Hepatocyte (in vitro differentiated cells): ENCODE results near the gene SLC2A10. TPM values are rescaled to one million over a fixed set of nuclear protein-coding genes. Genes with fewer than 3 reads are reported as not detected.

Experiments
- DNase-seq: peaks from one replicate; pipeline ENCODE4 v3.0.0-alpha.2; 2016; ENCODE audit warnings: low spot score
- H2AFZ ChIP-seq: fragments of 200-600 bp; sonication (generic); 2 replicates; pipeline ENCODE4 v1.6.0; 2016; ENCODE audit warnings: antibody characterized with exemption, mild to moderate bottlenecking
- H3K27ac ChIP-seq: fragments of 200-600 bp; sonication (generic); 2 replicates; pipeline ENCODE4 v1.5.1; 2016; ENCODE audit warnings: mild to moderate bottlenecking
- H3K27me3 ChIP-seq: fragments of 200-600 bp; sonication (generic); 2 replicates; pipeline ENCODE4 v1.6.1; 2016
- H3K36me3 ChIP-seq: fragments of 200-600 bp; sonication (generic); replicated peaks from 2 replicates; pipeline ENCODE4 v1.5.1; 2016; ENCODE audit warnings: low read depth; ENCODE audit not compliant: insufficient read depth
- H3K4me1 ChIP-seq: fragments of 200-600 bp; sonication (generic); 2 replicates; pipeline ENCODE4 v1.5.1; 2016; ENCODE audit warnings: mild to moderate bottlenecking, moderate library complexity; ENCODE audit not compliant: insufficient read depth
- H3K4me2 ChIP-seq: fragments of 200-600 bp; sonication (generic); 2 replicates; pipeline ENCODE4 v1.6.0; 2016
- H3K4me3 ChIP-seq: fragments of 200-600 bp; sonication (generic); 2 replicates; pipeline ENCODE4 v1.5.1; 2016; ENCODE audit warnings: mild to moderate bottlenecking
- H3K79me2 ChIP-seq: fragments of 200-600 bp; sonication (generic); 2 replicates; pipeline ENCODE4 v1.6.0; 2017; ENCODE audit warnings: mild to moderate bottlenecking
- H3K9me2 ChIP-seq: fragments of 200-600 bp; sonication (generic); replicated peaks from 2 replicates; pipeline ENCODE4 v1.6.0; 2017; ENCODE audit warnings: mild to moderate bottlenecking; ENCODE audit not compliant: insufficient read depth
- H3K9me3 ChIP-seq: fragments of 200-600 bp; sonication (generic); 2 replicates; pipeline ENCODE4 v1.5.1; 2016; ENCODE audit warnings: low read depth, mild to moderate bottlenecking
- H4K20me1 ChIP-seq: fragments of 200-600 bp; sonication (generic); 2 replicates; pipeline ENCODE4 v1.6.0; 2016; ENCODE audit warnings: mild to moderate bottlenecking; ENCODE audit not compliant: insufficient read depth, poor library complexity, severe bottlenecking
- CTCF ChIP-seq: fragments of 200-600 bp; sonication (generic); IDR thresholded peaks from 2 replicates; pipeline ENCODE4 v1.5.1; 2016; ENCODE audit warnings: antibody characterized with exemption, mild to moderate bottlenecking; ENCODE audit not compliant: poor library complexity
- EZH2 ChIP-seq: fragments of 200-600 bp; sonication (generic); IDR thresholded peaks from 2 replicates; pipeline ENCODE4 v1.6.1; 2016; ENCODE audit warnings: antibody characterized with exemption, mild to moderate bottlenecking, borderline replicate concordance
- EZH2phosphoT487 ChIP-seq: fragments of 200-600 bp; sonication (generic); IDR thresholded peaks from one replicate; pipeline ENCODE4 v1.6.1; 2018; ENCODE audit warnings: antibody characterized with exemption, mild to moderate bottlenecking, low read depth, moderate library complexity; ENCODE audit not compliant: unreplicated experiment, severe bottlenecking
- WGBS: methylation state at CpG from one replicate; pipeline ENCODE4 v1.1.6; 2016; ENCODE audit warnings: low lambda C conversion rate; ENCODE audit errors: missing lambda C conversion rate; 5-methylcytosine and 5-hydroxymethylcytosine counted together
- polyA plus RNA-seq: library from polyadenylated mRNA; unstranded; fragments of >200 nt; fragmentation: Nextera tagmentation; extraction: Ambion mirVana; gene quantifications from 2 replicates; pipeline ENCODE4 v1.2.1, GENCODE V29; 2016
- total RNA-seq: library from RNA; depleted of rRNA; stranded (reverse); fragments of >200 nt; gene quantifications from 2 replicates; pipeline ENCODE4 v1.2.3, GENCODE V29; 2014

Gene SLC2A10
- total and polyA plus RNA-seq, 2 experiments from 2014 or later = 23.4 to 37.2 TPM

- WGBS = 90% methylated on average over 11 of the region's 11 CpGs
- H3K27me3 ChIP-seq = no peaks in the 10 kb centered on the region
- TF ChIP-seq EZH2phosphoT487 = no peak
- TF ChIP-seq EZH2 = no peak
- no peak for TF ChIP-seq CTCF
Observed at GRCh38 chr20:46755483-46756413, 46.3 kb downstream of the SLC2A10 start.

GRCh38 chr20:46756419-46756818, 47.0 kb downstream of the SLC2A10 start:
- TF ChIP-seq EZH2phosphoT487 = no peak
- no peak for TF ChIP-seq EZH2
- no peak for TF ChIP-seq CTCF
- no peak overlapping the region for H3K27ac ChIP-seq
- H3K79me2 ChIP-seq = no peaks in the 10 kb centered on the region
- WGBS = 94% methylated on average over 3 of the region's 3 CpGs
- no peak overlapping the region for H3K4me2 ChIP-seq
- H3K9me3 ChIP-seq = no peaks in the 10 kb centered on the region
- H3K4me3 ChIP-seq = no peak overlapping the region
- H3K9me2 ChIP-seq = no peaks in the 10 kb centered on the region
- H3K27me3 ChIP-seq = no peaks in the 10 kb centered on the region
- H2AFZ ChIP-seq = no peak overlapping the region
- H4K20me1 ChIP-seq = no peaks in the 10 kb centered on the region
- H3K36me3 ChIP-seq = no peaks in the 10 kb centered on the region
- DNase-seq = no peak
- H3K4me1 ChIP-seq = peaks cover 3% of the 10 kb centered on the region

More at GRCh38 chr20:46755483-46756413, 46.3 kb downstream of the SLC2A10 start:
- no peak for DNase-seq
- no peak overlapping the region for H2AFZ ChIP-seq
- H3K36me3 ChIP-seq = no peaks in the 10 kb centered on the region
- H3K9me2 ChIP-seq = no peaks in the 10 kb centered on the region
- no peak overlapping the region for H3K4me2 ChIP-seq
- H3K9me3 ChIP-seq = no peaks in the 10 kb centered on the region
- no peak overlapping the region for H3K4me3 ChIP-seq
- H3K4me1 ChIP-seq = peaks cover 3% of the 10 kb centered on the region
- H4K20me1 ChIP-seq = no peaks in the 10 kb centered on the region
- H3K27ac ChIP-seq = no peak overlapping the region
- H3K79me2 ChIP-seq = no peaks in the 10 kb centered on the region

- Histone ChIP-seq H4K20me1 (no peaks in the 10 kb centered on the region), H2AFZ (no peak overlapping the region), H3K27me3 (no peaks in the 10 kb centered on the region), H3K4me1 (peaks cover 3% of the 10 kb centered on the region), H3K9me2 (no peaks in the 10 kb centered on the region), H3K36me3 (no peaks in the 10 kb centered on the region), H3K9me3 (no peaks in the 10 kb centered on the region), H3K27ac (no peak overlapping the region), H3K4me3 (no peak overlapping the region), H3K4me2 (no peak overlapping the region), H3K79me2 (no peaks in the 10 kb centered on the region)
- TF ChIP-seq CTCF (no peak), EZH2phosphoT487 (no peak), EZH2 (no peak)
- 73% methylated on average over 9 of the region's 9 CpGs for WGBS
- no peak for DNase-seq
Observed at GRCh38 chr20:46757135-46757534, 47.7 kb downstream of the SLC2A10 start.
